KG1 (cell line): ENCODE measurements around the gene DEFB129.
"Not testable (repeated sequence)": the region's sequence is repeated elsewhere in the genome, so short reads cannot be mapped to it uniquely, and the experiment has no call there.

Experiments
- DNase-seq: peaks from one replicate; lab custom pipeline; 2025; lab: John Stamatoyannopoulos, UW

Gene DEFB129, protein sequence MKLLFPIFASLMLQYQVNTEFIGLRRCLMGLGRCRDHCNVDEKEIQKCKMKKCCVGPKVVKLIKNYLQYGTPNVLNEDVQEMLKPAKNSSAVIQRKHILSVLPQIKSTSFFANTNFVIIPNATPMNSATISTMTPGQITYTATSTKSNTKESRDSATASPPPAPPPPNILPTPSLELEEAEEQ

GRCh38 chr20:226958-227357 is at the start of gene DEFB129:
TSS of gene DEFB129 (plus strand) at chr20:227258. CDS start at chr20:227289, 31 bp downstream.
- DNase-seq = no peak

GRCh38 chr20:184288-184687 is 42.8 kb upstream of the DEFB129 start:
- no peak for DNase-seq

- DNase-seq = no peak
Measured at GRCh38 chr20:187733-188132, 39.3 kb upstream of the DEFB129 start.

DNA sequence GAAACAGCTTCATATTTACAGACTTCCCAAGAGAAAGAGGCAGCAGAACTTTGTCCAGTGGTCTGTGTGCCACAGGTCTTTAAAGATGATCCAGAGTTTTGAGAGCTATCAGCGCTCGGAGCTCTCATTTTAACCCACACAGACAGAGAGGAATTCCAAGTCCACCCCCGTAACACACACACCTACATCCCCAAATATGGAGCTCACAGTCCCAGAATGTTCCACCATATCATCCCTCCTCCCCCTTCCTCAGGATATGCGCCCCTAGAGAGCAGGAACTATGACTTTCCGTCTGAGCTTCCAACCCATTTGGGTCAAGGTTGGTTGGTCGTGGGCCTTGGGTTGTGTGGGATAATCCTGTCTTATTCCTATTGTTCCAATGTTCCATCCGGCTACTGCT is 37.4 kb upstream of the DEFB129 start, which contains the start of gene DEFB128:
TSS of gene DEFB128 (minus strand) at position 101 of the 400 bp plus-strand sequence. CDS start at position 13, 88 bp downstream.
- DNase-seq = no peak

DNA sequence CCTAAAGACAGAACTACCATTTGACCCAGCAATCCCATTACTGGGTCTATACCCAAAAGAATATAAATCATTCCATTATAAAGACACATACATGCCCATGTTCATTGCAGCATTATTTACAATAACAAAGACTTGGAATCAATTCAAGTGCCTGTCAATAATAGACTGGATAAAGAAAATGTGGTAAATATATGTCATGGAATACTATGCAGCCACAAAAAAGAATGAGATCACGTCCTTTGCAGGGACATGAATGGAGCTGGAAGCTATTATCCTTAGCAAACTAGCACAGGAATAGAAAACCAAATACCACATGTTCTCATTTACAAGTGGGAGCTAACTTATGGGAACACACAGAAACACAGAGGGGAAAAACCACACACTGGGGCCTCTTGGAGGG is 28.8 kb upstream of the DEFB129 start:
- DNase-seq = no peak

DNA sequence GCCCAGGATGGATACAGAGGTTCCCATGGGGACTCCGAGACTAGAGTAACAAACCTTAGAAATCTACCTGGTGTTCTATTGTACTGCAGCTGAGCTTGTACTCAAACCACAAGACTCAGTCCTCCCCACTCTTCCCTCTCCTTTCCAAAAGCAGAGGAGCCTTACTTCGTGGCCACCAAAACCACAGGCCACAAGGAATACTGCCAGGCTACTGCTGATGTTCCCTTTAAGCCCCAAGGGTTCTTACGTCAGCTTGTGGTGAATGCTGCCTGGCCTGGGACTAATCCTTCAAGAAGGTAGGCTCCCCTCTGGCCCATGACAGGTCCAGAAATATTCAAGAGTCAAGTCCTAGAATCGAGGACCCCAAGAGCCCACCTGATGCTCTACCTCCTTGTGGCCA is 27.1 kb upstream of the DEFB129 start:
- no peak for DNase-seq

DNA sequence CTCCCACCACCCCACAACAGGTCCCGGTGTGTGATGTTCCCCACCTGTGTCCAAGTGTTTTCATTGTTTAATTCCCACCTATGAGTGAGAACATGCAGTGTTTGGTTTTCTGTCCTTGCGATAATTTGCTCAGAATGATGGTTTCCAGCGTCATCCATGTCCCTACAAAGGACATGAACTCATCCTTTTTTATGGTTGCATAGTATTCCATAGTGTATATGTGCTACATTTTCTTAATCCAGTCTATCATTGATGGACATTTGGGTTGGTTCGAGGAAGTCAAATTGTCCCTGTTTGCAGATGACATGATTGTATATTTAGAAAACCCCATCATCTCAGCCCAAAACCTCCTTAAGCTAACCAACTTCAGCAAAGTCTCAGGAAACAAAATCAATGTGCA is 23.4 kb upstream of the DEFB129 start:
- DNase-seq = not testable (repeated sequence)

GRCh38 chr20:208942-209566 is 18.0 kb upstream of the DEFB129 start:
- DNase-seq = no peak

- no peak for DNase-seq
Measured at GRCh38 chr20:210809-211502, 16.1 kb upstream of the DEFB129 start.

DNA sequence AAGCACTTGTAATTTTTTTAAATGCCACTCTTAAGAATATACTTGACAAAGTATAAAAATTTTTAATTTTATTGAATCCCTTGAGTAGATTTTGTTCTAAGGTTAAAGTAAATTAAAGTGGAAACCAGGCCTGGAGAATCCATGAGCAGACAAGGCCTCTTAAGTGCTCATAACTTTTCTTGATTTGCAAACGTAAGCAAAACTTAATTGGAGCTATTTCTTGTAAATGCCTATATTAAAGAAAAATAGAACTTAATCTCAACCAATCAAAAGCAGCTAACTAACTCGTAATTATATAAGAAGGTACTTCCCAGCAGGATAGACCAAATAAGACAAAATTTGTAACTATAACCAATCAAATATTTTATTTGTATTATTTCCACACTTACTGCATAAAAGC is 12.7 kb upstream of the DEFB129 start:
- DNase-seq = no peak

DNA sequence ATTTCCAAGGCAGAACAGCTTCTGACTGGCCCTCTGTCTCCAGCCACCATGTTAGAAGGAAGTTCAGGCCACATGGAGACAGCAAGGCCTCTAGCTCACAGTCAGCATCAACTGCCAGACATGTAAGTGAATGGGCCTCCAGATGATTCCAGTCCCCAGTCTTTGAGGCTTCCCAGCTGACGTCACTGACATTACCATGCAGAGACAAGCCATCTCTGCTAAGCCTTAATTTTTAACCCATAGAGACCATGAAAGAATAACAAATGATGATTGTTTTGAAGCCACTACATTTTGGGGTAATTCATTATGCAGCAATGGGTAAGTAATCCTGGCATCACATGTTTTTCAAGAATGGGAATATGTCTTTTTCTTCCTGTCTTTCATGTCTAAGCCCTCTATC is 11.3 kb upstream of the DEFB129 start:
- no peak for DNase-seq

GRCh38 chr20:217266-217665 is 9.8 kb upstream of the DEFB129 start:
- DNase-seq = no peak

GRCh38 chr20:219290-220115 is 7.6 kb upstream of the DEFB129 start:
- DNase-seq = no peak

DNA sequence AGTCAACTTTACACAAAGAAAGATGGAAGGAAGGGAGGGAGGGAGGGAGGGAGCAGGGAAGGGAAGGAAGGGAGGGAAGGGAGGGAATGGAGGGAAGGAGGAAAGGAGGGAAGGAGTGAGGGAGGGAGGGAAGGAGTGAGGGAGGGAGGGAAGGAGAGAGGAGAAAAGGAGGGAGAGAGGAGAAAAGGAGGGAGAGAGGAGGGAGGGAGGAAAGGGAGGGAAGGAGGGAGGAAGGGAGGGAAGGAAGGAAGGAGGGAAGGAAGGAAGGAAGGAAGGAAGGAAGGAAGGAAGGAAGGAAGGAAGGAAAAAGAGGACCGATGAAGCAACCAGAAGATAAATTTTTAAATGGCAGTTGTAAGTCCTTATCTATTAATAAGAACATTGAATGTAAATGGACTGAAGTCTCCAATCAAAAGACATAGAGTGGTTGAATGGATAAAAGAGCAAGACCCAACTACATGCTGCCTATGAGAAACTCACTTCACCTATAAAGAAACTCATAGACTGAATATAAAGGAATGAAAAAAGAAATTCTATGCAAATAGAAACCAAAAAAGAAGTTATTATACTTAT is 5.7 kb upstream of the DEFB129 start:
- DNase-seq = no peak

GRCh38 chr20:225879-226278 is 1.2 kb upstream of the DEFB129 start:
- not testable (repeated sequence) for DNase-seq

DNA sequence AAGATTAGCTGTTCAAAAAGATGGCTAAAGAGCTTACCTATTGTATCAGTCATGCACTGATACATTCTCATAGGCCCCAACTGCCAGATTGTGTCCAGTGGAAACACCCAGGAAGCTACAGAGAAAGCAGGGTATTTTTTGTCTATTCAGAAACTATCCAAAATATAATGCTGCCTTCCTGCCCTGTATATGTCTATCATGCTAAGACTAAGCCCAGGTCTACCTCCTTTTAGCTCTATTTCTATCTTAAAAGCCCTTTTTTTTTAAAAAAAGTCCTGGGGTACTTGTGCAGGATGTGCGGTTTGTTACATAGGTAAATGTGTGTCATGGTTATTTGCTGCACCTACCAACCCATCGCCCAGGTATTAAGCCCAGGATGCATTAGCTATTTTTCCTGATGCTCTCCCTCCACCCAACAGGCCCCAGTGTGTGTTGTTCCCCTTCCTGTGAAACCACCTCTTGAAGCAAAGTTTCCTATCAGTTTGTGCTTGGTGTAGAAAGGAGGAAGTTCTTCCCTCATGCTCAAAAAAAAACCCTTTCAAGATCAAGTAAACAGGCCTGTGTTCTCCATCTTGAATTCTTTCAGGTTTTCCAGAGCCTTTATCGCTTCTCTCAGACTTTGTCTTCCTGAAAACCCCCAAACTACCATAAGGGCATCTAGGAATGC is 514 bp downstream of the DEFB129 start:
- DNase-seq = no peak

DNA sequence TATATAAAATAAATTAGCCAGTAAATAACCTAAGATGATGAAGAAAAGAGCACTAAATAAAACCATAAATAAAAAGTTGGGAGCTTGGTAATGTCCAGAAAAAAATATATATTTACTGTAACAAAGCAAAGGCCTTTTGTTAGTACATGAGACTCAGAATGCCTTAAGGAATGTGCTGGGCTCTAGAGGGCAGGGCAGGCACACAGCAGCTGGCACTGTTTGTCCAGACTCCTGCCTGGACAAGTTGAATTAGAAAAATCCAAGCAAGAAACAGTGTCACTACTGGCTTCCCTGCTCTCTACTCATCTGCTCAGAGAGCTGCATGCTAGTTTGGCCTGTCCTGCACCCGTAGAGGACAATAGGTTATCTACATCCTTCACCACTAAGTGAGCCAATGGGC is 8.8 kb downstream of the DEFB129 start:
- DNase-seq = no peak

DNA sequence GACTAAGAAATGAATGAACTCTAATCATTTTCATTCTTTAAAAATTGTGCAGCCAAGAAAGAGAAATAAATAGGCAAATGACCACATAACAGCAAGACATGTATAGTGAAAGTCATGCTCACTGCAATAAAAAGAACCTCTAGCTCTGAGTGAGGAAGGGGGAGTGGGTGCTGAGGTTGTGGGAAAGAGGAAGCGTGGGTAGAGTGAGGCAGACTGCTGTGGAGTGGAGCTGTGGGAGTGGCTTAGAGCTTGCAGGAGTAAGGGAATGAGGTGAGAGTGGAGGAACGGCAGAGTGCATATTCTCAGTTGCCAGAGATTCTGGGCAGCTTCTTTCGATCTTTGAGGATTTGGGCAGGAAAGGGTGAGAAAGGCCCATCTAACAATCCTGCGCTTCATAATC is 10.4 kb downstream of the DEFB129 start:
- DNase-seq = peak; percentile 40

DNA sequence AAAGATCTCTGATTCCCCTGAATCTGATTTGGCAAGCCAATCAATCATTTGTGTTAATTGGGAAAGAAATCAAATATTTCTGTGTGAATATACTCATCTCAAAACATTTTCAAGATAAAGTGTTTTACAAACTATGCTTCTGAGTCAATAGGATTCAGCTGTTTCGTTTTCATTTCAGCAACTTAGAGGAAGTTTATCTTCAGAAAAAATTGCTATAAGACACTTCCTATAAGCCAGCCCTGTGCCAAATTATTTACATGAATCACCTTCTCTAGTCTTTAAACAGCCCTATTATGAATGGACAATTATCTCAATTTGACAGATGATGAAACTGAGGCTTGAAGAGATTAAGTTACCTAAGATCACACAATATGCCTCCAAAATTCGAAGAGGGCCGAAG is 10.9 kb downstream of the DEFB129 start:
- DNase-seq = peak; percentile 40

DNA sequence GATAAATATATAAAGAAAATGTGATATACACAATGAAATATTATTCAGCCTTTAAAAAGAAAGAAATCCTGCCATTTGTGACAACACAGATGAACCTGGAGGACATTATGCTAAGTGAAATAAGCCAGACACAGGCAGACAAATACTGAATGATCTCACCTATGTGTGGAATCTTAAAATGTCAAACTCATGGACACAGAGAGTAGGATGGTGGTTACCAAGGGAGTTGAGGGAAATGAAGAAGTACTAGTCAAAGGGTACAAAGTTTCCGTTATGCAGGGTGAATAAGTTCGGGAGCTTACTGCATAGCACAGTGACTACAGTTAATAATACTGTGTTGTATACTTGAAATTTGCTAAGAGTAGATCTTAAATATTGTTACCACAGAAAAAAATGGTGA is 15.8 kb downstream of the DEFB129 start:
- no peak for DNase-seq

DNA sequence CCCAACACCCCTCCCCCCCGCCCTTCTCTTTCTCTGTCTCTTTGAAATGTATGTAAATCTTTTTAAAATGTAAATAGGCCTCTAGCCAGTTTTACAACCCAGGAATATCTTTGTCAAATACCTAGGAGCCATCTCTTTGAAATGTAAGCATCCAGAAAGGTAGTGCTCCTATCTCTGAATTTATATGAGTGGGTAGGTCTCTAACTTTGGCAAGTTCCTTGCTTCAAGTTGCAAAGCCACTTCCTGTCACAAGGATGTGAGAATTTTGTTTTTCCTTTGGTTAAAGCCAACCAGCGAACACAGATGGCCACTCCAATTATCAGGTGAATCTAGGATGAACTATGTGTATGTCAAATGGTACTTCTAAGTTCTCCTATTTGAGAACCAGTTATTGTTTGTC is 24.3 kb downstream of the DEFB129 start:
- no peak for DNase-seq

GRCh38 chr20:252801-253200 is 25.7 kb downstream of the DEFB129 start:
- DNase-seq = no peak
